Endothelial cell (in vitro differentiated cells): ENCODE results near the gene TMEM185B. TPM values are rescaled to one million over a fixed set of nuclear protein-coding genes. Genes with fewer than 3 reads are reported as not detected.

ENCODE experiments used
- DNase-seq: peaks from one replicate; pipeline ENCODE4 v3.0.0; 2021; ENCODE audit warnings: low spot score
- H3K27ac Mint-ChIP-seq: one replicate; pipeline ENCODE4 v1.8.0; 2021; ENCODE audit warnings: mixed read lengths, inconsistent platforms; ENCODE audit not compliant: unreplicated experiment
- H3K27me3 Mint-ChIP-seq: one replicate; pipeline ENCODE4 v1.8.0; 2021; ENCODE audit warnings: mild to moderate bottlenecking, moderate library complexity, mixed read lengths, inconsistent platforms; ENCODE audit not compliant: unreplicated experiment
- H3K36me3 Mint-ChIP-seq: one replicate; pipeline ENCODE4 v1.8.0; 2021; ENCODE audit warnings: mild to moderate bottlenecking, low read depth, mixed read lengths, inconsistent platforms; ENCODE audit not compliant: unreplicated experiment
- H3K4me1 Mint-ChIP-seq: one replicate; pipeline ENCODE4 v1.8.0; 2021; ENCODE audit warnings: mild to moderate bottlenecking, mixed read lengths, inconsistent platforms; ENCODE audit not compliant: unreplicated experiment
- H3K4me3 Mint-ChIP-seq: one replicate; pipeline ENCODE4 v1.8.0; 2021; ENCODE audit warnings: mild to moderate bottlenecking, mixed read lengths, inconsistent platforms; ENCODE audit not compliant: unreplicated experiment
- H3K9me3 Mint-ChIP-seq: one replicate; pipeline ENCODE4 v1.8.0; 2021; ENCODE audit warnings: mixed read lengths, inconsistent platforms; ENCODE audit not compliant: unreplicated experiment
- total RNA-seq: library from RNA; stranded (reverse); fragmentation: NEBNext Ultra II Directional; extraction: Animal tissue kit (Norgen Biotek cat#: 25700); gene quantifications from one replicate; pipeline ENCODE4 v1.2.1, GENCODE V29; 2021; ENCODE audit not compliant: unreplicated experiment
- TF ChIP-seq, protein P1 (sequence below): fragments of 200-600 bp; sonication (generic); IDR thresholded peaks from one replicate; pipeline ENCODE4 v1.5.0; 2021; ENCODE audit warnings: antibody characterized with exemption; ENCODE audit not compliant: unreplicated experiment

TMEM185B gene
- total RNA-seq, 1 donor from 2014 or later: 38.4 TPM

DNA sequence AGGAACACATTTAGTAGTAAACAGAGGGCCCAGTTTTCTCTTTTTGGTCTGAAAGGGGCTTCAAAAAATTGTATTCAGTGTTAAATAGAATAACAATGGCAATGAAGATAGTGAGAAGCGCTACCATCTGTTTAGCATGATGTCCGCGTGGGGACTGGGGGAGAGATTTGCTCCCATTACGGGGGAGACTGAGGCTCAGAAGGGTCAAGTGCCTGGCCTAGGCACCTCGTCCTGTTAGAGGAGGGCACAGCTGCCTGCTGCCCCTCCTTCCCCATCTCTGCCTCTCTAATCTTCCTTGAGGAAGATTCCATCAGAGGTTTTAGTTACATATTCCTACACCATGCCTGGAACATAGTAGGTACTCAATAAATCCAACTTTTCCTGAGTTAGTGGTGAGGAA is 10.1 kb upstream of the TMEM185B start:
- H3K9me3 Mint-ChIP-seq: no peaks in the 10 kb centered on the region
- H3K27me3 Mint-ChIP-seq: peaks cover 9% of the 10 kb centered on the region
- DNase-seq: no peak
- H3K4me3 Mint-ChIP-seq: no peak overlapping the region
- H3K4me1 Mint-ChIP-seq: peaks cover 35% of the 10 kb centered on the region
- H3K27ac Mint-ChIP-seq: no peak overlapping the region
- H3K36me3 Mint-ChIP-seq: no peaks in the 10 kb centered on the region
- TF ChIP-seq, protein P1, sequence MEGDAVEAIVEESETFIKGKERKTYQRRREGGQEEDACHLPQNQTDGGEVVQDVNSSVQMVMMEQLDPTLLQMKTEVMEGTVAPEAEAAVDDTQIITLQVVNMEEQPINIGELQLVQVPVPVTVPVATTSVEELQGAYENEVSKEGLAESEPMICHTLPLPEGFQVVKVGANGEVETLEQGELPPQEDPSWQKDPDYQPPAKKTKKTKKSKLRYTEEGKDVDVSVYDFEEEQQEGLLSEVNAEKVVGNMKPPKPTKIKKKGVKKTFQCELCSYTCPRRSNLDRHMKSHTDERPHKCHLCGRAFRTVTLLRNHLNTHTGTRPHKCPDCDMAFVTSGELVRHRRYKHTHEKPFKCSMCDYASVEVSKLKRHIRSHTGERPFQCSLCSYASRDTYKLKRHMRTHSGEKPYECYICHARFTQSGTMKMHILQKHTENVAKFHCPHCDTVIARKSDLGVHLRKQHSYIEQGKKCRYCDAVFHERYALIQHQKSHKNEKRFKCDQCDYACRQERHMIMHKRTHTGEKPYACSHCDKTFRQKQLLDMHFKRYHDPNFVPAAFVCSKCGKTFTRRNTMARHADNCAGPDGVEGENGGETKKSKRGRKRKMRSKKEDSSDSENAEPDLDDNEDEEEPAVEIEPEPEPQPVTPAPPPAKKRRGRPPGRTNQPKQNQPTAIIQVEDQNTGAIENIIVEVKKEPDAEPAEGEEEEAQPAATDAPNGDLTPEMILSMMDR: no peak

DNA sequence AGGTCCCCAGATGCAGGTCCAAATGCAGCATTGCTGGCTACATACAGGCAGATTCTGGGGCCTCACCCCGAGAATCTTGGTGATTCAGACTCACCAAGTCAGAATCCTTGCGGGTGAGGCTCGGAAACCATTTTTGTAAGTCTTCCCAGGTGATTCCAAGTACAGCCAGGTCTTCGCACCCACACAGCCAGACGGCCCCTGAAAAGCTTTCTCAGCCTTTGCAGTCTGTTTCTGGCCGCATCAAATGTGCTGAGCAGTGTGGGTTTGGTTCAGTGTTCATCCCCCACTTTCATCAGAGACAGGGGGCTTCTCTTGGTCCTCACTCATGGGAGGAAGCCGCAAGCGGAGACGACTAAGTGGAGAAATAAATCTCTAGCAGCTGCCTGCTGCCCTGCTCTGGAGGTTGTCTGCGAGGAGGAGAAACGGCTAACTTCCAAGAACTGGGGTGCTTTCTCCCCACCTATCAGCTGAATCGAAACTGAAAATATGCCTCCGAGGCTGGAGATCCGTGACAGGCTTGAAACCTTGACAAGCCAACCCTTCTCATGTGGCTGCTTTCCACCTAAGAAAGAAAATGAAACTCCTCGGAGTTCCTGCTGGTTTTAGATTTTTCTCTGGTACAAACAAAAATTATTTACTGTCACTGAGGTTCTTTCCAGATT is 8.9 kb upstream of the TMEM185B start:
- Mint-ChIP-seq H3K4me3 (no peak overlapping the region), H3K27me3 (peaks cover 13% of the 10 kb centered on the region), H3K27ac (no peak overlapping the region), H3K9me3 (no peaks in the 10 kb centered on the region), H3K4me1 (peaks cover 37% of the 10 kb centered on the region), H3K36me3 (no peaks in the 10 kb centered on the region)
- TF ChIP-seq, protein P1: no peak
- no peak for DNase-seq

DNA sequence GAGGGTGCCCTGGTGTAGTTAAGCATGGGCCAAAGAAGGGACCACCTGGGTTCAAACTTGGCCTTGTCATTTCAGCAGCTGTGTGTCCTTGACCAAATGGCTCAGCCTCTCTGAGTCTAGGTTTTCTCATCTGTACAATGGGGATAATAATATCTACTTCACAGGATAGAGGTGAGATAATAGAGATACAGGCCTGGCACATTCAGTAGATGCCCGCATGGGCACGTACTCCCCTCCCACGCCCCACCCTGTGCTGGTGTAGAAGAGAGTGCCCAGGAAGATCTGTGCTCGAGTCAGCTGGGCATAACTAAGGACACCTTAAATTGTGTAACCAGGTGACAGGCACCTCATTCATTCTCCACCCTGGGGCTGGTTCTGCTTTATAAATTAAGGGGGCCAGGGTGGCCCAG is 8.4 kb upstream of the TMEM185B start:
- TF ChIP-seq, protein P1: no peak
- H3K4me1 Mint-ChIP-seq: peaks cover 37% of the 10 kb centered on the region
- H3K4me3 Mint-ChIP-seq: no peak overlapping the region
- peaks cover 19% of the 10 kb centered on the region for H3K27me3 Mint-ChIP-seq
- no peaks in the 10 kb centered on the region for H3K36me3 Mint-ChIP-seq
- no peak for DNase-seq
- H3K9me3 Mint-ChIP-seq: no peaks in the 10 kb centered on the region
- H3K27ac Mint-ChIP-seq: no peak overlapping the region

DNA sequence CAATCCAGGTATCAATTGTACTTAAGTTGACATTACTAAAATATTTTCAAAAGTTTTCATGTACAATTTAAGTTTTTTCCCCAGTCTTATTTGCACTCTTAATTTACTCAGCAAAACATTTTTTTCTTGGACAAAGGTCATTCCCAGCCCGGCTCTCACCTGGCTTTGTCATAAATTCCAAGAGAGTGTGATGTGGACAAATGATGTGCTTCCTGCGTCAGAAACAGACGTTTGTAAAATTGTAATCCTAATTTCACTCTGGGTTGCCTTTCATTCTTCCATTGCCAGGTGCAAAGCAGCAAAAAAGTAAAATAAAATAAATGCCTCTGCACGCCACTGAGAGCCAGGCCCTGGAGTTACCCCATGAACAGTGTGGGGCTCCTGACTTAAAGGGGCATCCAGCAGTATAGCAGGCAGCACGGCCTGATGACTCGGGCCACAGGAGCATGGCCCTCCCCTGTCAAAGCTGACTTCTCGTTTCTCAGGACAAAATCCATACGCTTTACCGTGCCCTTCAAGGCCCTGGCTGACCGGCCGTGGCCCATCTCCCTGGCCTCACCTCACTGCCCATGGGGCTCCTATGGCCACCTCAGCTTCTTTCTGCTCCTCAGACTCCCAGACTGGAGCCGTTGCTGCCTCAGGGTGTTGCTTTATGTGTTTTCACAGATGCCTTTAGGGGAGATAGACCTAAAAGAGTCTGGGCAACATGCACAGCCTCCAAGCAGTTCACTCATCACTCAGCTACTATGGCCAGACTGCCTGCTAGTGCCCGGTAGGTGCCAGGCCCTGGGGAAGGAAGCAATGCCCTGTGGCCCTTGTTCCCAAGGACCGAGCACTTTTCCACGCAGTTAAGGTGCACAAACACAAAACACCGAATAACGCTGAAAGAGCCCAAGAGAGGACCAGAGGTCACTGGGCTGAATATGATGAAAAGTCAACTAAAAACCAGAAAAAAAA is 7.6 kb upstream of the TMEM185B start:
- H3K27me3 Mint-ChIP-seq: peaks cover 20% of the 10 kb centered on the region
- no peaks in the 10 kb centered on the region for H3K36me3 Mint-ChIP-seq
- H3K9me3 Mint-ChIP-seq: no peaks in the 10 kb centered on the region
- H3K4me3 Mint-ChIP-seq: no peak overlapping the region
- no peak for DNase-seq
- TF ChIP-seq, protein P1: no peak
- no peak overlapping the region for H3K27ac Mint-ChIP-seq
- peaks cover 41% of the 10 kb centered on the region for H3K4me1 Mint-ChIP-seq

GRCh38 chr2:120229341-120229740 is 6.1 kb upstream of the TMEM185B start:
- Mint-ChIP-seq H3K27ac (no peak overlapping the region), H3K4me1 (peaks cover 44% of the 10 kb centered on the region), H3K27me3 (peaks cover 23% of the 10 kb centered on the region)

More at GRCh38 chr2:120229341-120229740, 6.1 kb upstream of the TMEM185B start:
- Mint-ChIP-seq H3K4me3 (no peak overlapping the region), H3K36me3 (no peaks in the 10 kb centered on the region), H3K9me3 (no peaks in the 10 kb centered on the region)
- TF ChIP-seq, protein P1: no peak
- DNase-seq: no peak
